ENCODE measurements around the gene LDB3.

LDB3 gene

DNA sequence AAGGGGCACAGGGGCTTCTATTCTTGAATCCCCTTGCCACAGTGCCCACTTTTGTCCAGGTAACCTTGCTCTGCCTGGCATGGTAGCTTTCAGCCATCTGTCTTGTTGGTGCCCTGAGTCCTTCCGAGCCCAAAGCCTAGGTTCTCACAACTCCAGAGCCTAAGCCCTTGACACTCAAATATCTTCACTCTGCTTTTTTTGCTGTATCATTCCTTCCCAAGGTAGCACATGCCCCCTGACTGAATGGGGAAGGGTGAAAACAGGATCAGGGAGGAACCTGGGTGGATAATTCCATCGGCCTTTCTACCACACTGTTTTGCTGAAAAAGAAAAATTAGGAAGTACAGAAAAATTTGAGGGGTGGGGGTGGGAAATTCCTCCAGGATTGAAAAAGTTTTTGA, 37.6 kb downstream of the LDB3 start:
- H3K4me1 ChIP-seq (ENCODE audit: control insufficient read depth, insufficient read depth, low read length): peaks cover 3% of the 10 kb centered on the region; the same call in 1 of the 2 replicates
- CTCF ChIA-PET: interaction anchor here (0.6 kb wide), 2 partner anchors 115 to 236 kb away, joined by 3 read pairs; no protein-coding TSS in a partner anchor
- no peak overlapping the region for H3K27ac ChIP-seq (ENCODE audit: extremely low read depth, low read depth, low read length)
- no peak overlapping the region for H3K4me3 ChIP-seq (ENCODE audit: low read depth, low read length)
- H3K9me3 ChIP-seq (ENCODE audit: control insufficient read depth, insufficient read depth, low read depth, low read length): no peaks in the 10 kb centered on the region
- TF ChIP-seq ZNF677 (tag by site-specific recombination; IDR thresholded peaks at IDR 0.05) (no peak), ZNF404 (tag by site-specific recombination; IDR thresholded peaks at IDR 0.05) (no peak), ZFP3 (tag by site-specific recombination; IDR thresholded peaks at IDR 0.05; ENCODE audit: low read depth) (no peak), ZNF514 (tag by site-specific recombination; IDR thresholded peaks at IDR 0.05) (no peak), ZNF266 (tag by site-specific recombination; IDR thresholded peaks at IDR 0.05; ENCODE audit: low read depth) (no peak), ZNF501 (tag by site-specific recombination; IDR thresholded peaks at IDR 0.05) (no peak), ZNF843 (tag by site-specific recombination; IDR thresholded peaks at IDR 0.05) (no peak), ZNF600 (tag by site-specific recombination; IDR thresholded peaks at IDR 0.05) (no peak), SP2 (tag by site-specific recombination; IDR thresholded peaks at IDR 0.05) (no peak), KLF8 (tag by site-specific recombination; IDR thresholded peaks at IDR 0.05) (no peak), ZNF214 (tag by site-specific recombination; IDR thresholded peaks at IDR 0.05; ENCODE audit: borderline replicate concordance) (no peak)
- H3K36me3 ChIP-seq (ENCODE audit: control insufficient read depth in 2 of 2, insufficient read depth in 1 of 2, low read length in 2 of 2): no peaks in the 10 kb centered on the region
- POLR2A ChIA-PET: no interaction called here

DNA sequence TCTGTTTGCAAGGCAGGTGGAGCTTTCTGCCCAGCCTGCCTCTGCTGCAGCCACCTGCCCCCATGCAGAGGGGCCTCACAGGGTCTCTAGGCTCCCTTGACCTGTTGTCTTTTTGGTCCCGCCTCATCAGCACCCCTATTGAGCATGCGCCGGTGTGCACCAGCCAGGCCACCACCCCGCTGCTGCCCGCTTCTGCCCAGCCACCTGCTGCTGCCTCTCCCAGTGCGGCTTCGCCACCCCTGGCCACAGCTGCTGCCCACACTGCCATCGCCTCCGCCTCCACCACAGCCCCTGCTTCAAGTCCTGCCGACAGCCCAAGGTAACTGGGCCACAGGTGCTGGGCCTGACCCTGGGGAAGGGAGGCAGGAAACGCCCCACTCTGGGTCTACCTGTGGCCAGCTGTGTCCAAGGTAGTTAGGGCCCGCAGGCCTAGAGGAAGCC, 38.1 kb downstream of the LDB3 start:
- Histone ChIP-seq H3K27ac (ENCODE audit: extremely low read depth, low read depth, low read length) (no peak overlapping the region), H3K4me3 (ENCODE audit: low read depth, low read length) (no peak overlapping the region), H3K36me3 (ENCODE audit: control insufficient read depth in 2 of 2, insufficient read depth in 1 of 2, low read length in 2 of 2) (no peaks in the 10 kb centered on the region), H3K4me1 (ENCODE audit: control insufficient read depth, insufficient read depth, low read length) (peaks cover 3% of the 10 kb centered on the region; the same call in 1 of the 2 replicates), H3K9me3 (ENCODE audit: control insufficient read depth, insufficient read depth, low read depth, low read length) (no peaks in the 10 kb centered on the region)
- CTCF ChIA-PET: interaction anchor here (0.6 kb wide), 2 partner anchors 116 to 236 kb away, joined by 3 read pairs; no protein-coding TSS in a partner anchor
- POLR2A ChIA-PET: no interaction called here
- no peak for TF ChIP-seq ZNF350 (tag by site-specific recombination; IDR thresholded peaks at IDR 0.05)
- peak; percentile 53 for TF ChIP-seq SCRT1 (tag by site-specific recombination; IDR thresholded peaks at IDR 0.05; ENCODE audit: borderline replicate concordance)
- 0 out of 2 replicates have a peak, but pooled peaks have one; percentile 17 for TF ChIP-seq GLIS2 (tag by site-specific recombination; IDR thresholded peaks at IDR 0.05)
- TF ChIP-seq GLIS1 (tag by site-specific recombination; IDR thresholded peaks at IDR 0.05): peak; percentile 37
- TF ChIP-seq ZNF600 (tag by site-specific recombination; IDR thresholded peaks at IDR 0.05): no peak
- peak; percentile 52; the same call in 1 of the 2 replicates for TF ChIP-seq SCRT2 (tag by site-specific recombination; IDR thresholded peaks at IDR 0.05)

DNA sequence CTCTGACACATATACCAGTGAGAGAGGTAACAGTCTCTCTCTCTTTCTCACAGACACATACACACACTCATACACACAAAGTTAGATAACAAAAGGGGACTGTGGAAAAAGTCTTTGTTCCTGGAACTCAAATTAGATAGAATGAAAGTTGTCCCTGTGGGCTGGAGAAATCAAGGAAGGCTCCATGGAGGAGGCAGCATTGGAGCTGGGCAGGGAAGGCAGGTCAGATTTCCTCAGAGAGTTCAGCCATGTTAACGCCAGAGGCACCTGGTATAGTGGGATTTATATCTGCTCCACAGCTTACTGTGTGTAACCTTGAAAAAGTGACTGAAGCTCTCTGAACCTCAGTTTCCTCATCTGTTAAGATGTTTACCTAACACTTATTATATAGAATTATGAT, 38.7 kb downstream of the LDB3 start:
- POLR2A ChIA-PET: no interaction called here
- CTCF ChIA-PET: interaction anchor here (2.2 kb wide), 1 partner anchor 193 kb away, joined by 10 read pairs; no protein-coding TSS in a partner anchor
- TF ChIP-seq ZNF473 (tag by site-specific recombination; IDR thresholded peaks at IDR 0.05): no peak
- TF ChIP-seq, protein P1, sequence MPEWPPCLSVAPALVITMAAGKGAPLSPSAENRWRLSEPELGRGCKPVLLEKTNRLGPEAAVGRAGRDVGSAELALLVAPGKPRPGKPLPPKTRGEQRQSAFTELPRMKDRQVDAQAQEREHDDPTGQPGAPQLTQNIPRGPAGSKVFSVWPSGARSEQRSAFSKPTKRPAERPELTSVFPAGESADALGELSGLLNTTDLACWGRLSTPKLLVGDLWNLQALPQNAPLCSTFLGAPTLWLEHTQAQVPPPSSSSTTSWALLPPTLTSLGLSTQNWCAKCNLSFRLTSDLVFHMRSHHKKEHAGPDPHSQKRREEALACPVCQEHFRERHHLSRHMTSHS (tag by site-specific recombination; IDR thresholded peaks at IDR 0.05): no peak
- no peak for TF ChIP-seq ZNF521 (tag by site-specific recombination; IDR thresholded peaks at IDR 0.05)
- TF ChIP-seq TRIM28 (IDR thresholded peaks at IDR 0.05; ENCODE audit: borderline replicate concordance, low read length): no peak
- TF ChIP-seq, protein P2, sequence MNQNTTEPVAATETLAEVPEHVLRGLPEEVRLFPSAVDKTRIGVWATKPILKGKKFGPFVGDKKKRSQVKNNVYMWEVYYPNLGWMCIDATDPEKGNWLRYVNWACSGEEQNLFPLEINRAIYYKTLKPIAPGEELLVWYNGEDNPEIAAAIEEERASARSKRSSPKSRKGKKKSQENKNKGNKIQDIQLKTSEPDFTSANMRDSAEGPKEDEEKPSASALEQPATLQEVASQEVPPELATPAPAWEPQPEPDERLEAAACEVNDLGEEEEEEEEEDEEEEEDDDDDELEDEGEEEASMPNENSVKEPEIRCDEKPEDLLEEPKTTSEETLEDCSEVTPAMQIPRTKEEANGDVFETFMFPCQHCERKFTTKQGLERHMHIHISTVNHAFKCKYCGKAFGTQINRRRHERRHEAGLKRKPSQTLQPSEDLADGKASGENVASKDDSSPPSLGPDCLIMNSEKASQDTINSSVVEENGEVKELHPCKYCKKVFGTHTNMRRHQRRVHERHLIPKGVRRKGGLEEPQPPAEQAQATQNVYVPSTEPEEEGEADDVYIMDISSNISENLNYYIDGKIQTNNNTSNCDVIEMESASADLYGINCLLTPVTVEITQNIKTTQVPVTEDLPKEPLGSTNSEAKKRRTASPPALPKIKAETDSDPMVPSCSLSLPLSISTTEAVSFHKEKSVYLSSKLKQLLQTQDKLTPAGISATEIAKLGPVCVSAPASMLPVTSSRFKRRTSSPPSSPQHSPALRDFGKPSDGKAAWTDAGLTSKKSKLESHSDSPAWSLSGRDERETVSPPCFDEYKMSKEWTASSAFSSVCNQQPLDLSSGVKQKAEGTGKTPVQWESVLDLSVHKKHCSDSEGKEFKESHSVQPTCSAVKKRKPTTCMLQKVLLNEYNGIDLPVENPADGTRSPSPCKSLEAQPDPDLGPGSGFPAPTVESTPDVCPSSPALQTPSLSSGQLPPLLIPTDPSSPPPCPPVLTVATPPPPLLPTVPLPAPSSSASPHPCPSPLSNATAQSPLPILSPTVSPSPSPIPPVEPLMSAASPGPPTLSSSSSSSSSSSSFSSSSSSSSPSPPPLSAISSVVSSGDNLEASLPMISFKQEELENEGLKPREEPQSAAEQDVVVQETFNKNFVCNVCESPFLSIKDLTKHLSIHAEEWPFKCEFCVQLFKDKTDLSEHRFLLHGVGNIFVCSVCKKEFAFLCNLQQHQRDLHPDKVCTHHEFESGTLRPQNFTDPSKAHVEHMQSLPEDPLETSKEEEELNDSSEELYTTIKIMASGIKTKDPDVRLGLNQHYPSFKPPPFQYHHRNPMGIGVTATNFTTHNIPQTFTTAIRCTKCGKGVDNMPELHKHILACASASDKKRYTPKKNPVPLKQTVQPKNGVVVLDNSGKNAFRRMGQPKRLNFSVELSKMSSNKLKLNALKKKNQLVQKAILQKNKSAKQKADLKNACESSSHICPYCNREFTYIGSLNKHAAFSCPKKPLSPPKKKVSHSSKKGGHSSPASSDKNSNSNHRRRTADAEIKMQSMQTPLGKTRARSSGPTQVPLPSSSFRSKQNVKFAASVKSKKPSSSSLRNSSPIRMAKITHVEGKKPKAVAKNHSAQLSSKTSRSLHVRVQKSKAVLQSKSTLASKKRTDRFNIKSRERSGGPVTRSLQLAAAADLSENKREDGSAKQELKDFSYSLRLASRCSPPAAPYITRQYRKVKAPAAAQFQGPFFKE (tag by site-specific recombination; IDR thresholded peaks at IDR 0.05; ENCODE audit: borderline replicate concordance): no peak
- TF ChIP-seq ZNF140 (tag by site-specific recombination; IDR thresholded peaks at IDR 0.05): no peak
- TF ChIP-seq ZNF19 (tag by site-specific recombination; IDR thresholded peaks at IDR 0.05; ENCODE audit: low read depth): no peak
- no peak for TF ChIP-seq ZNF211 (tag by site-specific recombination; IDR thresholded peaks at IDR 0.05; ENCODE audit: low read depth)
- no peak for TF ChIP-seq ZNF707 (tag by site-specific recombination; IDR thresholded peaks at IDR 0.05)
- no peak for TF ChIP-seq KLF10 (tag by site-specific recombination; IDR thresholded peaks at IDR 0.05)

More for the DNA sequence above, 38.7 kb downstream of the LDB3 start:
- peaks cover 4% of the 10 kb centered on the region; the same call in 1 of the 2 replicates for H3K4me1 ChIP-seq (ENCODE audit: control insufficient read depth, insufficient read depth, low read length)
- no peak overlapping the region for H3K27ac ChIP-seq (ENCODE audit: extremely low read depth, low read depth, low read length)
- no peaks in the 10 kb centered on the region for H3K36me3 ChIP-seq (ENCODE audit: control insufficient read depth in 2 of 2, insufficient read depth in 1 of 2, low read length in 2 of 2)
- no peak overlapping the region for H3K4me3 ChIP-seq (ENCODE audit: low read depth, low read length)
- no peaks in the 10 kb centered on the region for H3K9me3 ChIP-seq (ENCODE audit: control insufficient read depth, insufficient read depth, low read depth, low read length)
